NCI-H1417 (cell line): ENCODE results near the gene NLRP8.
"Not testable (repeated sequence)": the region's sequence is repeated elsewhere in the genome, so short reads cannot be mapped to it uniquely, and the experiment has no call there.

Source experiments
- DNase-seq, 3 experiments: peaks; one replicate each; lab custom pipeline; 2025; lab: John Stamatoyannopoulos, UW

Gene NLRP8

DNA sequence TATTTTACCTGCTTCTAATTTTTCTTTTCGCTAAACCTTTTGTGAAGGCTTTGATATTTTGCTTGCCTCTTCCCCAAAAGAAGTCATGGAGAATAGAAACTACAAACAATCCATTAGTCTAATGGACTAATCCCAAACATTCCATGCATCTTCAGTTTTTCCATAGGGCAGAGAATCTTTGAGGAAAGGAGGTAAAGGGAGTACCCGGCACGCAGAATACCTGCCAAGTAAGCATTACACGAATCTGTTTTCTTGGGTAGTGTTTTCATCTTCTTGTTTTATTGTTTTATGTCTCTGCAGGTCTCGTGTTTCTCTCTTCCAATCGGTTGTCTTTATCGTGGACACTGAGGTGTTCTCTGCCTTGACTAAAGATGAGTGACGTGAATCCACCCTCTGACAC is at the start of gene NLRP8:
Gene NLRP8 (plus strand): TSS at position 301 of the 400 bp plus-strand sequence.
- no peak for DNase-seq

DNA sequence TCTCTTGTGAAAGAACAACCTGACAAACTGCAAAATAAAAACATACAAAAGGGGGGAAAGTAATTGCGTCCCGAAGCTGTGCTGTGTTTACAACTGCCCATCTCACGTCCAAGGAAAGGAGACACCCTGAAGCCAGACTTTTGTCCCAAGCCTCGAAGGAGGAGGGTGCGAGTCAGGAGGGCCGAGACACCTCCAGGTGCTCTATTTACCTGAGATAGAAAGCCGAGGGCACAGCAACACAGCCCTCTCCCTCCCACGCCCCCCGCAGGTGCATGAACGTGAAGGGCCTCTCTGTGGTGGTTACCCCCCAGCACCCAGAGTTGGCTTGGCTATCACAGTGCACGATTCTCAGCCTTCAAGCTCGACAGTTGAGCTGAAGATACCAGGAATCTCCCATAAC is 48.7 kb upstream of the NLRP8 start:
- DNase-seq, result no peak

DNA sequence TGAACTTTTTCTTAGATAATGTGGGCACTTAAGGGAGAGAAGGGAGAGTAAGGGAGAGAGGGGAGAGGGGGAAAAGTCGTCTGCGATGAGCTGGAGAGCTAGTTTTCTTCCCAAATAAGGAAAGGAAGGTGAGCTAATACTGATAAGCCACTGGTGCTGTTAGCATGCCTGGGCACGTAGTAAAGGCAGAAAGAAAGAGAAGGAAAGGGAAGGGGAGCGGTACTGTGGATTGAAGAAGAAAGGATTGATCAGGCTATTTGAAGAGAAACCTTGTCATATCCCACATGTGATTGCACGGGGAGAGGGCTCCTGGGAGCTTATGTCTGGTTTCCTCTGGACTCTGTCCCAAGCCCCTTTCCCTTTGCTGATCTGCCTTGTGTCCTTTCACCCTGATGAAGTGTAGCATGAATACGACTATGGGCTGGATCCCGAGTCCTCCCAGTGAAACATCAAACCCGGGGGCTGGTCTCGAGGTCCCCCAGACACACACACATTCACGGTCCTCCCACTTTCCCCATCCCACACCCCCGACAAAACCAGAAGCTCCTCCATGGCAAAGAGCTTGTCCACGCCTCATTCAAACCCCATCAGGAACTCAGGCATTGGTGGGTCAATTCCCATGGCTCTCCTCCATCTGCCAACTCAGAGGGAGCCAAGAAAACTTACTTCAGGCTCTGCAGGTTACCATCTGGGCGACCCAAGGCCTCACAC is 46.1 kb upstream of the NLRP8 start:
- no peak for DNase-seq

DNA sequence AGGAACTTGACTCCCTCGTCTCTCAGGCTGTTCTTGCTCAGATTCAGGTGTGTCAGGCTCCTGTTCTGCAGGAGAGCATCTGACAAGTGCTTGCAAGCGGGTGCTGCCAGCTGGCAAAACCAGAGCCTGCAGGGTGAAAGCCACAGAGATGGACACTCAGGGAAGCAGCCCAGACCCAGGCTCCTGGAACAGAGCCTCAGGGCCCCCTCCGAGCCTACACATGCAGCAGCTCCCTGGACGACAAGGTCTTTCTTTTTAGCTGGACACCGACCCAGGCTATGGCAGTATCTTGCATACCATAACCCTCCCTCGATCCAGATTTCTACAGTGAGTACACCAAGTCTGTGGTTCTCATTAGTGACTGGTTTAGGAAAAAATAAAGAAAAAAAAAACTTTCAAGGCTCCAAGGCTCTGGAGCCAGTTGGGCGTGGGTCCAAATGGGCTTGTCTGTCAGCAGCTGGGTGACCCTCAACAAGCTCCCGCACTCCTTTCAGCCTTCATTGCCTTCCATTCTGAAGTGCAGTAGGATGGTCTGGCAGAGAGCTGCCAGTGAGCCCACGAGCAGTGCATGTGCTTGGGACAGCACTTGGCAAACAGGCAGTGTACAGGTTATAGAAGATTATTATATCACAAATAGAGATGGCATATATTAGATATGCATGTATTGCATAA is 45.4 kb upstream of the NLRP8 start:
- DNase-seq, result no peak

DNA sequence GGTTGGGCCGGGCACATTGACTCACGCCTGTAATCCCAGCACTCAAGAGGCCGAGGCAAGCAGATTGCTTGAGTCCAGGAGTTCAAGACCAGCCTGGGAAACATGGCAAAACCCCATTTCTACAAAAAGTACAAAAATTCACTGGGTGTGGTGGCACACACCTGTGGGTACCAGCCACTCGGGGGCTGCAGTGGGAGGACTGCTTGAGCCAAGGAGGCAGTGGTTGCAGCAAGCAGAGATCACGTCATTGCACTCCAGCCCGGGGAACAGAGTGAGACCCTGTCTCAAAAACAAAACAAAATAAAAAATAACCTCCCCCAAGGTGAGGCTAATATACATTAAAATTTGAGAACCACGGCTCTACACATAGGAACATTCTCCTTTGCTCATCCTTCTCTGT is 40.3 kb upstream of the NLRP8 start:
- DNase-seq, result no peak

DNA sequence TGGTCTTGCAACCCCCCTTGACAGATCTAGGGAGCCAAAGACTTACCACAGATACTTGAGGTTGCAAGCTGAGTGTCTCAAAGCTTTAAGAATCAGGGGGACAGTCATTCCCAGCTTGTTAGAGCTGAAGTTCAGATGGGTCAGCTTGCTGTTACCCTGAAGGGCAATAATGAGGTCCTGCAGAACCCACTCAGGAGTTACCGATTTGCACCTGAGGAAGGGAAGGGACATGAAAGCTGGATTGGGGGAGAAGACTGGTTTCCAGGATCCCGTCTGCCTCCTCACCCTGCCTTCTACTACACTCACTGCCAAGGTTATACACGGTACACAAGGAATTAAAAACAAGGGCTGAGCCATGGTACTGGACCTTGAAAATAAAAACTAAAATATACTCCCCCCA is 39.9 kb upstream of the NLRP8 start:
- DNase-seq, result no peak

DNA sequence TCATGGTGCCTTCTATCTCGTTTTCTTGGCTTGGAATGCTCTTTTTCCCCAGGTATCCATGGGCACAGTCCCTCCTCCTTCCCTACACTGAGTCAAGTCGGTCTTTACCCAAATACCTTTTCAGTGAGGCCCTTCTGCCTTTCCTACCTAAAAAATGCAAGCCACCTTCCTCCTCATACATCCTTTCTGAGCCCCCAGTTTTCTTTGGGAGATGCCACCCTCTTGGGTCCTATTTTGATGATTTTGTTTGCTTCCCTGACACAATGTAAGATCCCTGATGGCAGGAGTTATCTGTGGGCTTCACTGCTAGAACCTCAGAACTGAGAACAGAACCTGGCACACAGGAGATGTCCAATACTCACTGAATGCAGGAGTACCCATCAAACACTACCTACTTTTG is 37.8 kb upstream of the NLRP8 start:
- no peak for DNase-seq

DNA sequence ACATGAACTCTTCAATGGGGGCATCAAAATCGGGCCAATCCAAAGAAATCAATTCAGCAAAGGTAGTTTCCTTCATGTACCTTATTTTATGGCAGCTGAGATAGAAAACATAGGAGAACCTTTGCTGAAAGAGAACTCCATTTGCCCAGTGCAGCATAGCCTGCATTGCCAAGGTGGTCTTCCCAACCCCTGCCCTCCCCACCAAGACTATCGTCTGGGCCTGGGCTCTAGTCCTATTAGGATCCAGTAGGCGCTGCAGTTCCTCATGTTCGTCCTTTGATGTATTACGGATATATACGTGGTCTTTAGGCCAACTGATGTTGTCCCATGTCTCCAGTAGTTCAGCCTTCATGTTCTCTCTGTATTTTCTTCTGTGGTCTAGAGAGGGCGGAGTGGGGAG is 34.7 kb upstream of the NLRP8 start:
- DNase-seq, result no peak

DNA sequence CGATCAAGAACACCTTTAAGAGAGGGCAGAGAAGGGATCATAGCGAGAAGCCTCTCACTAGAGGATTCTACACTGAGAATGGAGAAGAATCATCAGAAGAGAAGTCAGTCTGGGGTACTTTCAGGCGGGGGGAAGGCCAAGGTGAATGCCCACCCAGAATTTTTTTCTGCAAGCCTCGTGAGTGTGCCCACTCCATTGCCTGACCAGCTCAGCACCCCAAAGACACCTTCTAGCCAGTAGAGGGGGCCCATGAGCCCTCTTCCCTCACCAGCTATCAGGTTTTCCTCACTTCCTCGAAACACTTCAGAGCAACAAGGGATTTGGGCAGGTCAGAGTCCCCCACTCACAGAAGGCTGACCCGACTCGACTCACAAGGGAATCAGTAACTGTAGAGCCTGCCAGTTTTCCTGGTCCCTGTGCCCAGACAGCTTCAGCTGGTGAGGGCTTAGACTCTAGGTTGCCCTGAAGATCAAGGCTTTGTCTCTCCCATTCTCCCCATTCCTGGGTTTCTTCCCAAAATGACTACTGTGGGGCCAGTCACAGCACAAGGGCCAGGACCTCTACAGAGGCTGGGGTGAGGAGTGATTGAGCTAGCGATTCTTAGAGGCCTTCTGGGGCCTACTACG is 33.9 kb upstream of the NLRP8 start:
- DNase-seq, result peak in 1 of 3 experiments; percentile 4

DNA sequence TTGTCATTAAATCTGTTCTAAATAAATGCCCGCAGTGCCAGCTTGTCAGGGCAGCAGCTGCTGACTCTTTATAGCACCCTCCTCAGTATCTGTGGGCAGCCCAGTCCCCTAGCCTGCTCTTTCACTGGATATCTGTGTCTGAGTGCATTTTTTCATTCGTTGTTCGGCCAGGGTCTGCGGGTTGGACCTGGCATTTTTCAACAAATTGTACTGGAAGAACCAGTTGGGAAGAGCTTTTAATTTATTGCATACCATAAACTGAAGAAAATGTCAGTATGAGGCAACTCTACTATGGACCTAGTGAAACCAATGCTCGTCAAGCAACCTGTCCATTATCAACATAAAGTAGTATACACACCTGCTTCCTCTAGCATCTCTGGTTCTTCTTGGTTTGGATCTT is 24.1 kb upstream of the NLRP8 start:
- no peak for DNase-seq

DNA sequence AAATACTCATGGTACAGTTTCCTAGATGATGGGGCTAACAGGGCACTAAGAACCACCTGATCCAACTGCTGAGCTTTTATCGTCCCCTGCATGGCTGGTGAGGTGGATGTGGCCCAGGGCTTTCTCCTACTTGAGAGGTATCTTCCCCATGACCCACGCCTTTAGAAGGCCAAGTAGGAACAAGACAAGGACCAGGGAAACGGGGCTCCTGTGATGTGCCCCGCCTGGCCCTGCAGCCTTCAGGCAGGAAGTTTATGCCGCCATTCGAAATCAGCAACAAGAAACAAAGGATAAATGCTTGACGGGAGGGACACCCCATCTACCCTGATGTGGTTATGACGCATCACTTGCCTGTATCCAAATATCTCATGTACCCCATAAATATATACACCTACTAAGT is 19.6 kb upstream of the NLRP8 start:
- no peak for DNase-seq

DNA sequence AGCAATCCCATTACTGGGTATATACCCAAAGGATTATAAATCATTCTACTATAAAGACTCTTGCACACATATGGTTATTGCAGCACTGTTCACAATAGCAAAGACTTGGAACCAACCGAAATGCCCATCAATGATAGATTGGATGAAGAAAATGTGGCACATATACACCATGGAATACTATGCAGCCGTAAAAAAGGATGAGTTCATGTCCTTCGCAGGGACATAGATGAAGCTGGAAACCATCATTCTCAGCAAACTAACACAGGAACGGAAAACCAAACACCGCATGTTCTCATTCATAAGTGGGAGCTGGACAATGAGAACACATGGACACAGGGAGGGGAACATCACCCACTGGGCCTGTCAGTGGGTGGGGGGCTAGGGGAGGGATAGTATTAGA is 18.4 kb upstream of the NLRP8 start:
- DNase-seq, result not testable (repeated sequence)

DNA sequence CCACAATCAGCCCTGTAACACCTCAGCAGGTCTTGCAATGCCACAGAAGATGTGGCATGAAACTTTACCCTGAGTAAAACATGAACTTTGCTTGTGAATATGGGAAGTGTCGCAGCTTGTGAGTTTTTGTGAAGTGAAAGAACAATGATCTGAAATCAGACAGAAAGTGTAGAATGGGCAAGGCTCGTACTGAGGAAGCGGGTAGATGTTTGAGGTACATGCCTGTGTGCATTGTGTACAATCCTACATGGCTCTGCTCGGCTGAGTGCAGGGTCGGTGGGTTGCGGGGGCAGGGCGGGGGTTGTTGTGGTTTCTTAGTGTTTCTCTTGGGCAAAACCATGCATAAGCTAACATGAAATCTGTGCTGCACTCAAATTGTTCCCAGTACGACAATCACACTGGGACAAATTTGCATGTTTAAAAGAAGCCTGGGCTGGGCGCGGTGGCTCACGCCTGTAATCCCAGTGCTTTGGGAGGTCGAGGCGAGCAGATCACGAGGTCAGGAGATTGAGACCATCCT is 16.6 kb upstream of the NLRP8 start:
- no peak for DNase-seq

DNA sequence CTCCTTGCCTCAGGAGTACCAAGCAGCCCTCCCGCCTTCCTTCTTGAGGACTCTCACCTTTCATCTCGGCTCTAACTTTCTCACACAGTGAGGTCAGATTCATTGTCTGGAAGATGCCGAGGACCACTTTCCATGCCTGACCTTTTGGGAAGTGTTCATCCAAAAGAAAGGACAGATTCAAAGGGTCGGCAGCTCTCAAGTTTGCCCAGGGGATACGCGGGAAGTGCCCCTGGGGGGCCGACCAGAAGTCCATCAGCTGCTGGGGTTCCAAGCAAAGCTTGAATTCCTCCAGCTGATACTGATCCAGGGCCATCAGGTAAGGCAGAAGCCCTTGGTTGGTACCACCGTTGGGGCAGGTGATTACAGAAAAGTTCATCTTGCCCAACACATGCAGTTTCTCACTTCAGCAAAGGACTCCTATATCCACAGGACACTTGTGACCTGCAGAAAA is 15.7 kb upstream of the NLRP8 start, which contains the start of gene NLRP13:
Gene NLRP13 (minus strand): TSS at position 401 of the 451 bp plus-strand sequence. CDS start 25 bp downstream, at position 376.
- no peak for DNase-seq

DNA sequence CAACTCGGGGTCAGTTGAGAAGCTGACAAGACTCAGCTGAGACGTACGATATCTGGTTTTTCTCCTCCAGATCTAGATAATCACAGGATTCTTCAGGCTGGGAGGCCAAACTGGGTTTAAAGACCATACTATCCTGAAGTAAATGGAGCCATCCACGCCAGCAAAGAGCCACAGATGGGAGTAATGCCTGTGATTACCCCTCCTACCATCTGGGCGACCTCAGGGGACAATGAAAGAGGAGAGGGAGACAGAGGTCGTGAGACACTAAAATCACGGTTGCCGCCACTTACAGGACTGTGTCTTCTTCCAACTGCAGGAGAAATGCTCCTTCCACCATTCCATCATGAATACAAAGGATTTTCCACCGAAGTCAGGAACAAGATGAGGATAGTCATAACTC is 12.4 kb upstream of the NLRP8 start:
- DNase-seq, result no peak

DNA sequence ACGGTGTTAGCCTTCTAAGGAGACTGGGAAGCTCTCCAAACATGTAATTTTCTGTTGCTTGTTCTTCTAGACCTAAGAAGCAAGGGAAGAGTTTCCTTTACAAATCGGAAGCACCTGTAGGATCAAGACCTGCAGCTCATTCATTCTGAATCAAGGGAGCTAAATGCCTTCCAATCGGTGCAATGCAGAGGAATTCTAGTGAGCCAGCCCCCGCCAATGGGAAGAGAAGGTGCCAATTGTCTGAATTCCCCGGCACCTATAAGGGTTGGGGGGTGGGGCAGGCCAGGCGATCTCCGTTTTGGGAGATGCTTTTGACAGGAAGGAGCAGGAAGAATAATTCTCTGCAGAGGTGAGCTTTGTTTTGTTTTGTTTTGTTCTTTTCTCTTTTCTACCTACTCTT is 8.4 kb upstream of the NLRP8 start:
- no peak for DNase-seq

DNA sequence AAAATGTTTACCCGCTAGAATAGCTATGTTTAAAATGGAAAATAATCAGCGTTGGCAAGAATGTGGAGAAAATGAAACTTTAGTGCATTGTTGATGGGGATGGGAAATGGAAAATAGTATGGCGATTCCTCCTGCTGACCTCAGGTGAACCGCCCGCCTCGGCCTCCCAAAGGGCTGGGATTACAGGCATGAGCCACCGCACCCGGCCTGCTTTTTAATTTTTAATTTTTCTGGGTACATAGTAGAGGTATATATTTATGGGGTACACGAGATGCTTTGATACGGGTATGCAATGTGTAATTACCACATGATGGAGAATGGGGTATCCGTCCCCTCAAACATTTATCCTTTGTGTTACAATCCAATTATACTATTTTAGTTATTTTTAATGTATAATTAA is 7.3 kb upstream of the NLRP8 start:
- no peak for DNase-seq

DNA sequence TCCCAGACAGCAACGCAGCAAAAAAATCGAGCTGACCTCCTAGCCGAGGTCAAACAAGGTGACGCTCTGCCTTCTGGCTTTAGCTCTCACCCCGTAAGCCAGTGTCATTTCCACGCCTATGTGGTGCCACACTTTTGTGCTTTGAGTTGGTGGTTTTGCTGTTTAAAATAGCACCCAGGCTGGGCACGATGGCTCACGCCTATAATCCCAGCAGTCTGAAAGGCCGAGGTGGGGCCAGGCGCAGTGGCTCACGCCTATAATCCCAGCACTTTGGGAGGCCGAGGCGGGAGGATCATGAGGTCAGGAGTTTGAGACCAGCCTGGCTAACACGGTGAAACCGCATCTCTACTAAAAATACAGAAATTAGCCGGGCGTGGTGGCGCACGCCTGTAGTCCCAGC is 2.9 kb downstream of the NLRP8 start:
- not testable (repeated sequence) for DNase-seq

DNA sequence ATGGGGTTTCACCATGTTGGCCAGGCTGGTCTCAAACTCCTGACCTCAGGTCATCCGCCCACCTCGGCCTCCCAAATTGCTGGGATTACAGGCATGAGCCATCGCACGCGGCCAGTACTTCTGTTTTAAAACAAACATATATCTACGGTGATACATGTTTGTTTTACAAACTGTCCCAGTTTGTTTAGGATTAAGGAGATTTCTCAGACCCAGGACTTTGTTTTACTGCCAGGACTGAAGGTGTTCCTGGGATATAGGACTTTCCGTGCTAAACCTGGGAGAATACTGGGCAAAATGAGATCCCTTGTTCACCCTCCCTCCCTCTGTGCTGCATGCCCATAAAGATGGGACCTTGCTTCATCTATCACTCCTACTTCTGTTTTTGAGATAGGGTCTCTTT is 8.8 kb downstream of the NLRP8 start:
- DNase-seq, result no peak

DNA sequence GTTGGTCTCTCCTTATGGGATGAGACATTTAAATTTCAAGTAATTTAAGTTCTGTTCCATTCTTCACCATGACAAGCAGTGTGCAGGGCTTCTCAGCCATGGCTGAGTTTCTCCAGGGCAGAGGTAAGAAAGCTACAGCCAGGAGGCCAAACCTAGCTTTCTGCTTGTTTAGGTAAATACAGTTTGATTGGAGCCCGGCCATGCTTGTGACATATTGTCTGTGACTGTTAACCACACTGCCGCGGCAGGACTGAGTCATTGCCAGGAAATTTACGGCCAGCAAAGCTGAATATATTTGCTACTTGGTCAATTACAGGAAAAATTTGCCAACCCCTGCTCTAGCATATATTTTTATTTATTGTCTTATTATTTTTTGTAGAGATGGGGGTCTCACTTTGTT is 10.7 kb downstream of the NLRP8 start:
- no peak for DNase-seq

DNA sequence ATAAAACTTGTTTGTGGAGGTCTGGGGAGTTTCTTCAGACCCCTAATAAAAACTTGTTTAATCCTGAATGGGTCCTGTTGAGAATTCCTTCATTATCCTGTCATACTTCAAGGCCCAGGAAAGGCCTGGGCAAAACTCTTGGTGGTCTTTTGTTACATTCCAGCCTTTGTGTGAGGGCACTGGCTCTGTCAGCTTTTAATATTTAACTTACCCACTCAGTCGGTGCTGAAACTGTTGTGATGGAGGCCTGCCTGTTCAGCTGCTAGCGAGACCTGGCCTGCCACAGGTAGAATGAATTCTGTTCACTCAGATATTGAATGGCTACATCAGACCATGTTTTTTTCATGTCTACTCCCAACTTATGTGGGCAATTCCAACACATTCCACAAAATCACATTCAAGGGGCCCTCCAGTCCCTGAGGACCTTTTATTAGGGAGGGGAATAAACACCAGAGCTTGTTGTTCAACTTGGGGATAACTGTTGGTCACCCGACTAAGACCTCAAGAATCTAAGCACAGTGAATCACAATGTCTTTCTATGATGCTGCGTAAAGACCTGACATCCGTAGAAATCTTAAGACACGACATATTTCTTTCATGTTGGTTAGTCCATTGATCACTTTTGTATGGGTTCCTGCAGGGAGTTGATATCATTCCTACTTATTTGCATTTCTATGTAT is 12.5 kb downstream of the NLRP8 start:
- no peak for DNase-seq

DNA sequence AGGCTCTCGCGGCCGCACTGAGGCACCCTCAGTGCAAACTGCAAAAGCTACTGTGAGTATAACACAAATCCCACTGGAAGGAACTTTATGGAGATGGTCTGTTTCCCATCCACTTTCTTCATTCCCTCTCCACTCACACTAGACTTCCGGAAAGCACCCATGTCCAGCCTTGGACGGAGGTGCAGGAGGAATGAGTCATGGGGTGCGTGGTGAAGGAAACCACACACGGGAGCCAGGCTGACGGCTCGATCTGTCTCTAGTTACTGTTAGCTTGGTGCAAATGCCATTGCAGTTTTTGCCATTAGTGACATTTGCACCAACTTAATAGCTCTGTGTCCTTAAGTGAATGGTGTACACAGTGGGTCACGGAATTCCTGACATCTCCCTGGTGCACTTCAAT is 14.6 kb downstream of the NLRP8 start:
- no peak for DNase-seq
